Neural progenitor cell (in vitro differentiated cells): ENCODE results near the gene GALNT18. TPM values are rescaled to one million over a fixed set of nuclear protein-coding genes. Genes with fewer than 3 reads are reported as not detected.

ENCODE experiments used
- DNase-seq: peaks from one replicate; pipeline ENCODE4 v3.0.0-alpha.2; 2016; ENCODE audit warnings: low spot score
- H2AFZ ChIP-seq: fragments of 200-600 bp; sonication (generic); replicated peaks from 2 replicates; pipeline ENCODE4 v1.6.1; 2016; ENCODE audit warnings: antibody characterized with exemption
- H3F3A ChIP-seq: fragments of 200-600 bp; sonication (generic); 2 replicates; pipeline ENCODE4 v1.6.1; 2016; ENCODE audit warnings: antibody characterized with exemption, low read depth
- H3K27ac ChIP-seq: fragments of 200-600 bp; sonication (generic); 2 replicates; pipeline ENCODE4 v1.5.1; 2016; ENCODE audit warnings: mild to moderate bottlenecking
- H3K27me3 ChIP-seq: fragments of 200-600 bp; sonication (generic); 2 replicates; pipeline ENCODE4 v1.6.1; 2016; ENCODE audit warnings: mild to moderate bottlenecking, moderate library complexity
- H3K36me3 ChIP-seq: fragments of 200-600 bp; sonication (generic); 2 replicates; pipeline ENCODE4 v1.5.1; 2016
- H3K4me1 ChIP-seq: fragments of 200-600 bp; sonication (generic); 2 replicates; pipeline ENCODE4 v1.6.1; 2016; ENCODE audit warnings: mixed run types
- H3K4me2 ChIP-seq: fragments of 200-600 bp; sonication (generic); 2 replicates; pipeline ENCODE4 v1.6.1; 2016
- H3K4me3 ChIP-seq: fragments of 200-600 bp; sonication (generic); 2 replicates; pipeline ENCODE4 v1.5.1; 2016
- H3K79me2 ChIP-seq: fragments of 200-600 bp; sonication (generic); 2 replicates; pipeline ENCODE4 v1.6.1; 2016; ENCODE audit warnings: low read depth
- H3K9ac ChIP-seq: fragments of 200-600 bp; sonication (generic); 2 replicates; pipeline ENCODE4 v1.6.1; 2016
- H3K9me3 ChIP-seq: fragments of 200-600 bp; sonication (generic); 2 replicates; pipeline ENCODE4 v1.5.1; 2016; ENCODE audit warnings: low read depth
- H4K20me1 ChIP-seq: fragments of 200-600 bp; sonication (generic); 2 replicates; pipeline ENCODE4 v1.6.1; 2016; ENCODE audit warnings: low read depth
- H3K27ac Mint-ChIP-seq: 3 replicates; pipeline ENCODE4 v1.8.0; 2021; ENCODE audit warnings: mixed read lengths
- H3K27me3 Mint-ChIP-seq: 2 replicates; pipeline ENCODE4 v1.8.0; 2022; ENCODE audit warnings: low read depth, mild to moderate bottlenecking, inconsistent platforms, moderate library complexity, mixed read lengths; ENCODE audit not compliant: insufficient read depth
- H3K36me3 Mint-ChIP-seq: 3 replicates; pipeline ENCODE4 v1.8.0; 2021; ENCODE audit warnings: mixed read lengths
- H3K4me1 Mint-ChIP-seq: 3 replicates; pipeline ENCODE4 v1.8.0; 2021; ENCODE audit warnings: mixed read lengths
- H3K4me3 Mint-ChIP-seq: 3 replicates; pipeline ENCODE4 v1.8.0; 2021; ENCODE audit warnings: mild to moderate bottlenecking, moderate library complexity, mixed read lengths
- H3K9me3 Mint-ChIP-seq: 3 replicates; pipeline ENCODE4 v1.8.0; 2020; ENCODE audit warnings: mixed read lengths
- CTCF ChIP-seq: fragments of 200-600 bp; sonication (generic); IDR thresholded peaks from 2 replicates; pipeline ENCODE4 v1.5.1; 2017; ENCODE audit warnings: antibody characterized with exemption, mild to moderate bottlenecking
- EZH2 ChIP-seq: fragments of 200-600 bp; sonication (generic); IDR thresholded peaks from 2 replicates; pipeline ENCODE4 v1.6.1; 2017; ENCODE audit warnings: antibody characterized with exemption, mild to moderate bottlenecking, moderate library complexity
- EZH2phosphoT487 ChIP-seq: fragments of 200-600 bp; sonication (generic); IDR thresholded peaks from 2 replicates; pipeline ENCODE4 v1.6.1; 2017; ENCODE audit warnings: antibody characterized with exemption
- total RNA-seq: library from RNA; depleted of rRNA; stranded (reverse); fragments of >200 nt; gene quantifications from 2 replicates; pipeline ENCODE4 v1.2.3, GENCODE V29; 2015; ENCODE audit warnings: low replicate concordance

Gene GALNT18
- total RNA-seq, 1 donor from 2014 or later = 2.4 TPM

DNA sequence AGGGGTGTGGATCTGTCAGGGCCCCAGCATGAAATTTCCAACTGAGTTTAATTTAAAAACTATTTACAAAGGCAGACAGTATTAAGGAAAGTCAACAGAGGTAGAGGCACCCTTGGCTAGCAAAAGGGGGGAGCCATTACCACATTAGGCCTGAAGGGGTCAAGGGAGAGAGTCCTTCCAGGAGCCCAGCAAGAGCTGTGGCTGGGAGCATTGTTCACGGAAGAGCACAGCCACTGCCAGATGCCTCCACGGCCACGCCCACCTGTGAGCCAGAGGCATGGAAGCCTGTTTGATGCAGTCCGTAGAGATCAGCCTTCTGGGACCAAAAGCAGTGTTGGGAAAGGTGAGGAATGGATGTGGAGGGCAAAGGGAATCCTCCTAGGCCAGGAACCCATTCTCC lies 102.6 kb downstream of the GALNT18 start:
- Histone ChIP-seq H3K27ac (no peak overlapping the region), H3K9ac (no peak overlapping the region), H3K4me1 (peaks cover 8% of the 10 kb centered on the region), H4K20me1 (no peaks in the 10 kb centered on the region), H3K36me3 (no peaks in the 10 kb centered on the region), H2AFZ (no peak overlapping the region), H3K4me3 (no peak overlapping the region), H3K27me3 (no peaks in the 10 kb centered on the region), H3K4me2 (no peak overlapping the region), H3F3A (no peaks in the 10 kb centered on the region), H3K9me3 (no peaks in the 10 kb centered on the region), H3K79me2 (no peaks in the 10 kb centered on the region)
- no peak overlapping the region for H3K27ac Mint-ChIP-seq
- DNase-seq = peak; percentile 39
- peaks cover 4% of the 10 kb centered on the region for H3K27me3 Mint-ChIP-seq
- no peak overlapping the region for H3K4me3 Mint-ChIP-seq
- H3K9me3 Mint-ChIP-seq = no peaks in the 10 kb centered on the region
- H3K4me1 Mint-ChIP-seq = peaks cover 13% of the 10 kb centered on the region
- TF ChIP-seq CTCF (peak; percentile 14), EZH2phosphoT487 (no peak)
- H3K36me3 Mint-ChIP-seq = no peaks in the 10 kb centered on the region

- H3K4me2 ChIP-seq = no peak overlapping the region
- DNase-seq = peak; percentile 26
- no peaks in the 10 kb centered on the region for H3K79me2 ChIP-seq
- H3K9ac ChIP-seq = no peak overlapping the region
- H3K36me3 ChIP-seq = no peaks in the 10 kb centered on the region
- peaks cover 23% of the 10 kb centered on the region for H3K4me1 ChIP-seq
- no peak overlapping the region for H2AFZ ChIP-seq
- no peak overlapping the region for H3K4me3 ChIP-seq
- no peak overlapping the region for H3K4me3 Mint-ChIP-seq
- no peaks in the 10 kb centered on the region for H3K9me3 ChIP-seq
- H3K27me3 ChIP-seq = no peaks in the 10 kb centered on the region
- no peaks in the 10 kb centered on the region for H3K36me3 Mint-ChIP-seq
- H3K27ac ChIP-seq = no peak overlapping the region
- peaks cover 25% of the 10 kb centered on the region for H3K4me1 Mint-ChIP-seq
- no peaks in the 10 kb centered on the region for H4K20me1 ChIP-seq
- no peaks in the 10 kb centered on the region for H3K9me3 Mint-ChIP-seq
- H3K27ac Mint-ChIP-seq = no peak overlapping the region
- peaks cover 16% of the 10 kb centered on the region for H3K27me3 Mint-ChIP-seq
- peaks cover 2% of the 10 kb centered on the region for H3F3A ChIP-seq
- TF ChIP-seq EZH2phosphoT487 = no peak
- no peak for TF ChIP-seq EZH2
- TF ChIP-seq CTCF = no peak
Measured at GRCh38 chr11:11514246-11514645, 107.6 kb downstream of the GALNT18 start.

DNA sequence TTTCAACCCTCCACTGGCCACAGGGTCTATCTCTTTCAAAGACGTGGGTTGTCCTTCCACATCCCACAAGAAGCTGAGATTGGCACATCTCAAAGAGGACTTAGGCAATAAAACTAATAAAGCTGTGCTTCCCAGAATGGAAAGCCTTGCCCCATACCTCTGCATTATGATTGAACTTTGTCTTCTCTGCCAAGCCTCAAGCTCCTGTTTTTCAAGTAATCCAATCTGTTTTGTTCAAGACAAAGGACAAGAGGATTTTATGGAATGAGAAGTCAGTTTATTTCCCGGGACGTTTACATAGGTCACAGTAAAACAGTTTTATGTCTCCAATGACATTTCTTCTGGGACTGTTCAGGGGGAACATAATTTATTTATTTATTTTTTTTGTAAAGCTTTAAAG lies 108.4 kb downstream of the GALNT18 start:
- peaks cover 2% of the 10 kb centered on the region for H3F3A ChIP-seq

More for the DNA sequence above, 108.4 kb downstream of the GALNT18 start:
- H3K27ac Mint-ChIP-seq = no peak overlapping the region
- no peak overlapping the region for H3K27ac ChIP-seq
- H2AFZ ChIP-seq = no peak overlapping the region
- no peaks in the 10 kb centered on the region for H3K27me3 ChIP-seq
- peaks cover 16% of the 10 kb centered on the region for H3K27me3 Mint-ChIP-seq
- peaks cover 23% of the 10 kb centered on the region for H3K4me1 ChIP-seq
- H3K9me3 ChIP-seq = no peaks in the 10 kb centered on the region
- no peak overlapping the region for H3K4me3 Mint-ChIP-seq
- no peaks in the 10 kb centered on the region for H3K36me3 ChIP-seq
- H3K9me3 Mint-ChIP-seq = no peaks in the 10 kb centered on the region
- H3K4me3 ChIP-seq = no peak overlapping the region
- no peaks in the 10 kb centered on the region for H3K79me2 ChIP-seq
- H3K9ac ChIP-seq = no peak overlapping the region
- no peak for TF ChIP-seq CTCF
- TF ChIP-seq EZH2phosphoT487 = no peak
- TF ChIP-seq EZH2 = no peak
- no peaks in the 10 kb centered on the region for H3K36me3 Mint-ChIP-seq
- peaks cover 21% of the 10 kb centered on the region for H3K4me1 Mint-ChIP-seq
- no peaks in the 10 kb centered on the region for H4K20me1 ChIP-seq
- no peak for DNase-seq
- H3K4me2 ChIP-seq = no peak overlapping the region
